Measurements from ENCODE around the gene DGKZ.
"Not testable (repeated sequence)": the region's sequence is repeated elsewhere in the genome, so short reads cannot be mapped to it uniquely, and the experiment has no call there.

The DGKZ gene

DNA sequence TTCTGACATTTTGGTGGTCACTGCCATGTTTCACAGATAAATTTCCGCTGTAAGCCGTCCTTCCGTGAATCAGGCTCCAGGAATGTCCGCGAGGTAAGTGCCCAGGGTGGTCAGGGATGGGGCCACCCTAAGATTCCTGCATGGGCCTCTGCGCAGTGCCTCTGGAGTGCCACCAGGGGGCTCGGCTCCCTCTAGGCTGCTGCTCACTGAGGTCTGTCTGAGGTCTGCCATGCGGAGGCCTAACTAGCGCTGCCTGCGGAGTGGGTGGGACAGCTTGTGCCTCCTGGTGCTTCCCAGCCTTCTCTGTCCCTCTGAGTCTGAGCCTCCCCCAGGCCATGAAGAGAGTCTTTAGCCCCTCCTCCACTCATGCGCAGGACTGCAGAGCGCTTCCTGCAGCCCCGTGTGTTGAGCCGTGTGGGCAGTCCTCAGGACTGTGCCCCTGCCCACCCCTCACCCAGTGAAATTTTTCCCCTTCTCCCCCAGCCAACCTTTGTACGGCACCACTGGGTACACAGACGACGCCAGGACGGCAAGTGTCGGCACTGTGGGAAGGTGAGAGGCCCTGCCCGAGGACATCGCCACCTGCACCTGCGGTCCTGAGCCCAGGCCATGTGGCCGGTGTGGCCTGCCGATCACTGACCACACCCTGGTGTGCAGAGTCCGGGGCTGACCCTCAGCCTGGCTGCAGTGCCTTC lies 22.3 kb downstream of the DGKZ start:
- DNase-seq, result peak; percentile 70

DNA sequence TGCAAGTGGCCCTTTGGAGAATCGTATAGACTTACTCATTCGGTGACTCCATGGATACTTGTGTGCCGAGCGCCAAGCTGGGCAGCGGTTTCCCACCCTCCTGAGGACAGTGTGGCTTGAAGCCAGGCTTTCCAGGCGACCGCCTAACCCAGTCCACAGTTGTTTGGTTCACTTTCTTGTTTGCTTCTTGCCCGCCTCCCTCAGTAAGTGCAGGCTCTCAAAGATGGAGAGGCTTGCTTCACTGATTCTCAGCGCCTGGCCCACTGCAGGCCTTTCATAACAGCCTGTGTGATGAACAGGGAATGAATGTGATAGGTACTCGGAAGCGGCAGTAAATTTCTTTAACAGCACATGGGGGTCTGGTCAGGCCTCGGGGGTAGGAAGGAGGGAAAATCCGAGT lies 23.0 kb downstream of the DGKZ start:
- no peak for DNase-seq

DNA sequence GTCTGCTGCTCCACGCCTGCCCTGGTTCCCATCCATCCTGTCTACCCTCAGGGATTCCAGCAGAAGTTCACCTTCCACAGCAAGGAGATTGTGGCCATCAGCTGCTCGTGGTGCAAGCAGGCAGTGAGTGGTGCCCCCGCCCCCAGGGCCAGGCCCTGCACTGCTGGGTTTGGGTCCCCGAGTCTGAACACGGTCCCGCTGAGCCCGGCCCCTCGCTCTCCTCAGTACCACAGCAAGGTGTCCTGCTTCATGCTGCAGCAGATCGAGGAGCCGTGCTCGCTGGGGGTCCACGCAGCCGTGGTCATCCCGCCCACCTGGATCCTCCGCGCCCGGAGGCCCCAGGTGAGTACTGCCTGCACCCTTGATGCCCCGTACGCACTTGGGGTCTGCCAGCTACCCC lies 24.0 kb downstream of the DGKZ start:
- not testable (repeated sequence) for DNase-seq

DNA sequence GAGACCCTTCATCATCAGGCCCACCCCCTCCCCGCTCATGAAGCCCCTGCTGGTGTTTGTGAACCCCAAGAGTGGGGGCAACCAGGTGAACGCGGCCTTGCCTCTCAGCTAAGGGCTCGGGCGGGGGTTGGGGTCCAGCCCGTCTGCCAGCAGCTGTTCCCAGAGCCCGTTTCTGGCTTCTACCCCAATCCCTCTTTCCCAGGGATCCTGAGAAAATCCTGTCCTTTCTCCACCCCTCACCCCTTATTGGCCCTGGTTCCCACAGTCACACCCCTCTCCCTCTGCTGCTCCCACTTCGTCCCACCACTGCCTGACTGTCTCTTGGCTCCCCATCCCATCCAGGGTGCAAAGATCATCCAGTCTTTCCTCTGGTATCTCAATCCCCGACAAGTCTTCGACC lies 24.8 kb downstream of the DGKZ start:
- DNase-seq, result no peak

DNA sequence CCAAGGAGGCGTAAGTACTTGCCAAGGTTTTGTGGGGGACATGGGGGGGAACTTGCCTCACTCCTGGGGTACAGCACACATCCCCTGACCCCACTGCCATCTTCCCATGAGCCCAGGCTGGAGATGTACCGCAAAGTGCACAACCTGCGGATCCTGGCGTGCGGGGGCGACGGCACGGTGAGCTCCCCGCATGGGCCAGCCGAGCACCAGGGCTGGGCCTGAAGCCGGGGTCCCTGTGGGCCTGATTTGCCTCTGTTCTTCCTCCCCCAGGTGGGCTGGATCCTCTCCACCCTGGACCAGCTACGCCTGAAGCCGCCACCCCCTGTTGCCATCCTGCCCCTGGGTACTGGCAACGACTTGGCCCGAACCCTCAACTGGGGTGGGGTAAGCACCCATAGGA lies 25.2 kb downstream of the DGKZ start:
- DNase-seq, result not testable (repeated sequence)

DNA sequence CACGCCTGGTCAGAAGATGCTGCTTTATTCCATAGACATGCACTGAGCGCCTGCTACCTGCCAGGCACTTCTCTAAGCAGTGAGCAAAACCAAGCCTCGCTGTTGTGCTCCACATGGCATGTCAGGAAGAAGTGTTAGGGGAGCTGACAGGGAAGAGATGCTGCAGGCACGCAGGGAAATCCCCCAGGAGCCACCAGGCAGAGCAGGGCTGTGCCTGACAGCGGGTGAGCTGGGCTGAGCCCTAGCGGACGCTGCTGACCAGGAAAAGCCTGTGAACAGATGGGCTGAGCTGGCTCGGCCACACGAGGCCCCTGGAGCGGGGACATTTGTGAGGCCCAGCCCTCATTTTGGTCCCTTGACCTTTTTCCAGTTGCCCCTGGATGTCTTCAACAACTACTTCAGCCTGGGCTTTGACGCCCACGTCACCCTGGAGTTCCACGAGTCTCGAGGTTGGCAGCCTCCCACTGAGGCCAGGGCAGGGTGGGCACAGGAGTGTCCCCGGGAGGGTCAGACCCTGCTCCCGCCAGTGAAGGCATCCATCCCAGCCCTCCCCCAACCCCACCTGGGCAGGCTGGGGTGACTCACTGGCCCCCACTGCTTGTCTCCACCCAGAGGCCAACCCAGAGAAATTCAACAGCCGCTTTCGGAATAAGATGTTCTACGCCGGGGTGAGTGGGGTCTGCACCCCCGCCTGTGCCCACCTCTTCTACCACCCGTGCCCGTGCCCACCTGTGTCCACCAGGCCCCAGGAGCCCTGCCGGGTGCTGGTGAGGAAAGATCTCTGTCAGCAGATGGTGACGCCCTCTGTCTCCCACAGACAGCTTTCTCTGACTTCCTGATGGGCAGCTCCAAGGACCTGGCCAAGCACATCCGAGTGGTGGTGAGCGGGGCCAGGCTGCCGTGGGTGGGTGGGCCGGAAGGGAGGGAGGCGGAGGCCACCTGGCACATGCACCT lies 26.8 kb downstream of the DGKZ start:
- DNase-seq, result no peak

DNA sequence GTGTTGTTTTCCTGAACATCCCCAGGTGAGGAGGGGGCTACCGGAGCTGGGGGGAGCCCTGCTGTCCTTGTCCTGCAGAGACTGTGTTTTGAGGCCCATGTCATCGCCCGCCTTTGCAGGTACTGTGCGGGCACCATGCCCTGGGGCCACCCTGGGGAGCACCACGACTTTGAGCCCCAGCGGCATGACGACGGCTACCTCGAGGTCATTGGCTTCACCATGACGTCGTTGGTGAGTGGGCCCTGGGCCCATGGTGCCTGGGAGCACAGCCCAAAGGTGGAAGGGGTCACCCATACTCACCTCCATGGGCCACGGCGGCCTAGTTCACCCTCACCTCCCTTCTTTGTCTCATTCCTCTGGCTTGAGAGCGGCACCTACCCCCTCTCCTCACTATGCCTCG lies 27.6 kb downstream of the DGKZ start:
- no peak for DNase-seq

DNA sequence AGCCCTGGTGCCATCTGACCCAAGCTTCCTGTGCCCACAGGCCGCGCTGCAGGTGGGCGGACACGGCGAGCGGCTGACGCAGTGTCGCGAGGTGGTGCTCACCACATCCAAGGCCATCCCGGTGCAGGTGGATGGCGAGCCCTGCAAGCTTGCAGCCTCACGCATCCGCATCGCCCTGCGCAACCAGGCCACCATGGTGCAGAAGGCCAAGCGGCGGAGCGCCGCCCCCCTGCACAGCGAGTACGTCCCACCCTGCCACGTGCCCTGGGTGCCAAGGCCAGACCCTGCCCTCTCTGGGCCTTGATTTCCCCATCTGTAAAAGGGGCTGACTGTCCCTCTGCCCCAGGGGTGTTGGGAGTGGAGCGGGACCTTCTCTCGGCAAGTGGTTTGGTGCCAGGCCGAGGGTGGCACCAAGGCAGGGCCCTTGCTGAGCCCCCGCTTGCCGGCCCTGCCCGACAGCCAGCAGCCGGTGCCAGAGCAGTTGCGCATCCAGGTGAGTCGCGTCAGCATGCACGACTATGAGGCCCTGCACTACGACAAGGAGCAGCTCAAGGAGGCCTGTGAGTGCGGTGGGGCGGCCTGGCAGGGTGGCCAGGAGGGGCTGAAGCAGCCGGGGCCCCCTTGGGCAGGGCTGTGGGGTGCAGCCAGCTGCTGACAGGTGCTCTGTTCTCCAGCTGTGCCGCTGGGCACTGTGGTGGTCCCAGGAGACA lies 28.3 kb downstream of the DGKZ start:
- DNase-seq, result no peak

DNA sequence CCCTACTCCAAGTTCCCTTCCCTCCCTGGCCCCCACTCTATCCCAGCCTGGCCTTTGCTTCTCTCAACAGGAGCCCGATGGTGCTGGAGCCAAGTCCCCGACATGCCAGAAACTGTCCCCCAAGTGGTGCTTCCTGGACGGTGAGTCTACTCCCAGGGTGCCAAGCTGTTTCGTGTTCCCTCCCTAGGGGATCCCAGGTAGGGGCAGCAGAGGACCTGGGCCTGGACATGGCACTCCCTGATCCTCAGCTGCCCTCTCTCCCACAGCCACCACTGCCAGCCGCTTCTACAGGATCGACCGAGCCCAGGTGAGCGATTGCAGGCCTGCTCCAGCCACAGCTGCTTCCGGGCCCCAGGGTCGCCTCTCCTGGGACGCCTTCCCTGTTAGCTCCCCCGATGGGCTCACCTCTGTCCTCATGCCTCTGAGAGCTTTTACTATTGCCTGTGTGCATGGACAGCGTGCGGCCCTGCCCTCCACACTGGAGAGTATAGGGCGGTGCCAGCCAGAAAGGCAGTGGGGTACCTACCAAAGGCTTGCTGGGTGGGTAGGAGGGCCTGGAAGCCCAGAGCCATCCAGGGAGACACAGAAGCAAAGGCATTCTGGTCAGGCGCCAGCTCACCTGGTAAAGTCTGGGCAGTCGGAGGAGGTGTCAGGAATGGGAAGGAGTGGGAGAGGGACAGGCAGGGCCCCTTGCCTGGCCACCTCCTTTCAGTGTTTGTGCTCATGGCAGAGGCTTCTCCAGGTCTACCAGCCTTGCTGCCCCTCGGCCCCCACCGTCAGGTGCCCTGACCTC lies 29.2 kb downstream of the DGKZ start:
- DNase-seq, result no peak

DNA sequence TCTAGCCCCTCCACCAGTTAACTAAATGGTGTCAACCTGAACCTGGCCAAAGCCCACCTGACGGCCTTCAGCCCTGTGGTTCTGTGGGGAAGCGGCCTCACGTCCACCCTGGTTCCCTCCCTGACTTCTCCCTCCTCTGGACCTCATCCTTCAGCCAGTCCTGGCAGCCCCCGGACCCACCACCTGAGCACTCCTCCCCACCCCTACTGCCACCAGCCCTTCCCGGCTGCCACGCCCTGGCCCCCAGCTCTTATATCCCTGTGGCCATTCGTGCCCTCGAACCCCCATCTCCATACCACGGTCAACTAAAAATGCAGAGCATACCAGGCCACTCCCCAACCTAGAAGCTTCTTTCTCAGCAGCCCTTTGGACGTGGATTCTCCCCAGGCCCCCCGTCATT lies 30.0 kb downstream of the DGKZ start:
- DNase-seq, result no peak

DNA sequence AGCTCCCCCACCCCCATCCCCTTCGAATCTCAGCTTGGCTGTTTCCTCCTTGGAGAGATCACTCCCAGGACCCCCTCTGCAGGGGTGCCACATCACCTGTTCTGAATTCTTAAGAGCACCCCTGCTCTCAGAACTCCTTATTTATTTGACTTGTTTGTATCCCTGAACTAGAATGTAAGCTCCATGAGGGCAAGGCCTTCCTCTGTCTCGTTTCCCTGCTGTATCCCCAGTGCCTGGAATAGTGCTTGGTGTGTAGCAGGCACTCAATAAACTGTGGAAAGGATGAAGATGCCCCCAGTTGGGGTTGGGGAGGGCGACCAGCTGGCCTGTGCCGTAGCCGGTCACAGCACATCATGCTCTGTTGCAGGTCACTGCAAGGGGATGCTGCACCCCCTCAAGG lies 30.6 kb downstream of the DGKZ start:
- DNase-seq, result no peak

DNA sequence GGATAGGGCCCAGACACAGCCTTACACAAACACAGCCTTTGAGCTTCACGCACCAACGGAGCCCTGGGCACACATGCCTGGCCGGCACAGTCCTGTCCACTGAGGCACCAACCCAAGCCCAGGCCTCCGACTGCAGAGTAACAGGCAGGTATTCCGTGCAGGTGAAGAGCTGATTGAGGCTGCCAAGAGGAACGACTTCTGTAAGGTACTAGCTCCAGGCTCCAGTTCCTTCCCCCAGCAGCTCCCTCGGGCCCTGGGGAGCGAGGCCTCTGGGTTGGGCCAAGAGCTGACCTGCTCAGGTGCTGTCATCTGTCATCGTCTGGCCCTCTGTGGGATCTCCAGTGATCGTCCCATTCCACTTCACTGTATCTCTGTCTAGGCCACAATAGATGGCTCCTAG lies 31.0 kb downstream of the DGKZ start:
- DNase-seq, result no peak

DNA sequence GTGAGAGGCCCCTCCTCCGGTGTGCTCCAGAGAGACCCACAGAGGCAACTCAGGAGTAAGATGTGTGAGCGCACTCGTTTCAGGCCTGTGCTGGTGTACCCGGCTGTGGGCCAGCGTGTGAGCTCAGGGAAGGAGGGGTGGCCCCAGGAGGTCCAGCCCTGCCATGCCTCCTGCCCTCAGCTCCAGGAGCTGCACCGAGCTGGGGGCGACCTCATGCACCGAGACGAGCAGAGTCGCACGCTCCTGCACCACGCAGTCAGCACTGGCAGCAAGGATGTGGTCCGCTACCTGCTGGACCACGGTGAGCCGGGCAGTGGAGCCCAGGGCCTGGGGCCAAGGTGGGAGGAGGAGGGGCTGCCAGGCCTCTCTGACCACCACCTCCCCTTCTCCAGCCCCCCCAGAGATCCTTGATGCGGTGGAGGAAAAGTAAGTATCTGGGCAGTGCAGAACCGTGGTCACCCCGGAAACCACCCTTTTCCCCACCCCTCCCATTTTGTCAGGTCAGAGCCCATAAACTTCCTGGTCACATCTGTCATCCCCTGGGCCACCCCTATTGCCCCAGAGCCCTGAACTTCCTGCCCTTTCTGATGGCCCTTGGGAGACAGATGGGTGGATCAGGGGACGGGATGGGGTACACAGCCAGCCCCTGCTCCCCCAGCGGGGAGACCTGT lies 31.7 kb downstream of the DGKZ start:
- DNase-seq, result no peak

DNA sequence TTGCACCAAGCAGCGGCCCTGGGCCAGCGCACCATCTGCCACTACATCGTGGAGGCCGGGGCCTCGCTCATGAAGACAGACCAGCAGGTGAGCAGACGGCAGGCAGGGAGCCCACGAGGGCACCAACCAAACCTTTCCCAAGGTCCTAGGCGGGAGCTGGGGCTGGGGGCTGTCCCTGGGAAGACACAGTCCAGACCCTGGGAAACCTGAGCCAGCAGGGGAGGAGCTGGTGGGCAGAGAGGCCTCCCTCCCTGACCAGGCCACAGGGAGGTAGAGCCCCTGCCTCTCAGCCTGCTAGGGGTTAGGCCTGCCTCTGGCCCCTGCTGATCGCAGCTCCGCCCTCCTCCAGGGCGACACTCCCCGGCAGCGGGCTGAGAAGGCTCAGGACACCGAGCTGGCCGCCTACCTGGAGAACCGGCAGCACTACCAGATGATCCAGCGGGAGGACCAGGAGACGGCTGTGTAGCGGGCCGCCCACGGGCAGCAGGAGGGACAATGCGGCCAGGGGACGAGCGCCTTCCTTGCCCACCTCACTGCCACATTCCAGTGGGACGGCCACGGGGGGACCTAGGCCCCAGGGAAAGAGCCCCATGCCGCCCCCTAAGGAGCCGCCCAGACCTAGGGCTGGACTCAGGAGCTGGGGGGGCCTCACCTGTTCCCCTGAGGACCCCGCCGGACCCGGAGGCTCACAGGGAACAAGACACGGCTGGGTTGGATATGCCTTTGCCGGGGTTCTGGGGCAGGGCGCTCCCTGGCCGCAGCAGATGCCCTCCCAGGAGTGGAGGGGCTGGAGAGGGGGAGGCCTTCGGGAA lies 32.4 kb downstream of the DGKZ start:
- not testable (repeated sequence) for DNase-seq

DNA sequence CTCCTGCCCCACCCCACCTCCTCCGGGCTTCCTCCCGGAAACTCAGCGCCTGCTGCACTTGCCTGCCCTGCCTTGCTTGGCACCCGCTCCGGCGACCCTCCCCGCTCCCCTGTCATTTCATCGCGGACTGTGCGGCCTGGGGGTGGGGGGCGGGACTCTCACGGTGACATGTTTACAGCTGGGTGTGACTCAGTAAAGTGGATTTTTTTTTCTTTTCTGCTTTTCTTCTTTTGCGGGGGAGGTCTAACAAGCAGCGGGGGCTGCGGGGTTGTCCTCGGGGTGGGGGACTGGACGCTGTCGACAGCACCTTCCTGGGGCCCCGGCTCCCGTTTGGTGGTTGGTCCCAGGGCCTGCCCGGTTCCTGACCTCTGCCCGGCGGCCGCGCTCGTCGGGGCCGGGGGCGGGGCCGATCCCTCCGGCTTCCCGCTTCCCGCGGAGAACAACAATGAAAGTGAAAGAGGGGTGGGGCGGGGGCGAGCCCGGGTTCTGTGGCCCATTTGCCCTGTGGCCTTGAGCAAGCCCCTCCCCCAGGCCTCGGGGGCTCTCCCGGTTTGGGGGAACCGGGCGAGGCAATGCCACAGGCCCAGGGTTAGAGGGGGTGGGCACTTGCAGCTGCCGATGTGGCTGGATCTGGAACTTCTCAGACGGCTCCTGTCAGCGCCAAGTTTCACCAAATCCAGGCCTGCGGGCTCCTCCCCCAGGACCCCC lies 33.2 kb downstream of the DGKZ start:
- peak; percentile 58 for DNase-seq

DNA sequence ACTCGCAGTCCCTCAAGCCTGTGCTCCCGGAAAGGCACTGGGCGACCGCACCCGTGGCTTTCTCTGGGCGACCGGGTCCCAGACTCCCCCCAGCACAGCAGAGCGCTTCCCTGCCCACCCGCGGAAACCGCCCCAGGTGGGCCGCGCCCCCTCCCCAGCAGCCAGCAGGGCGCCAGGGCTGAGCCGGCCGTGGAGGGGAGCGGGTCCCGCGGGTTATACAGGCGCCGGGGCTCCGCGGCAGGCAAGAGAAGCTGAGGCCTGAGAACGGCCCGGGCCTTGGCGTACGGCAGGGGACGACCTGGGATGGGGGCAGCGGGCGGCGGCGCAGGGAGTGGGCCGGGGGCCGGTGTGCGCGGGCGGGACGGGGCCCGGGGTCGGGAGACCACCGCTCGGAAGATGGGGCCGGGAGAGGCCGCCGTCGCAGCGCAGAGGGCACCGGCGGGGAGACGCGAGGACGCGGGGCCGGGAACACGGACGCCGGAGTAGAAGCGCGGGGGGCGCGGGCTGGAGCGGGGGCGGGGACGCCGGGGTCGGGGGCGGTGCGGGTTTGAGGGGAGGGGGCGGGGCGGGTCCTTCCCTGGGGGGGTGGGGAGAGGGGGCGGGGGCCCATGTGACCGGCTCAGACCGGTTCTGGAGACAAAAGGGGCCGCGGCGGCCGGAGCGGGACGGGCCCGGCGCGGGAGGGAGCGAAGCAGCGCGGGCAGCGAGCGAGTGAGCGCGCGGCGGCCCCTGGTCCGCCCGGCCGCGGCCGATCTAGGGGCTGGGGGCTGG lies 34.0 kb downstream of the DGKZ start, which contains the start of gene MDK:
MDK (plus strand) TSS at position 622 of the 771 bp plus-strand sequence. CDS start 389 bp downstream, outside the sequence.
- no peak for DNase-seq

DNA sequence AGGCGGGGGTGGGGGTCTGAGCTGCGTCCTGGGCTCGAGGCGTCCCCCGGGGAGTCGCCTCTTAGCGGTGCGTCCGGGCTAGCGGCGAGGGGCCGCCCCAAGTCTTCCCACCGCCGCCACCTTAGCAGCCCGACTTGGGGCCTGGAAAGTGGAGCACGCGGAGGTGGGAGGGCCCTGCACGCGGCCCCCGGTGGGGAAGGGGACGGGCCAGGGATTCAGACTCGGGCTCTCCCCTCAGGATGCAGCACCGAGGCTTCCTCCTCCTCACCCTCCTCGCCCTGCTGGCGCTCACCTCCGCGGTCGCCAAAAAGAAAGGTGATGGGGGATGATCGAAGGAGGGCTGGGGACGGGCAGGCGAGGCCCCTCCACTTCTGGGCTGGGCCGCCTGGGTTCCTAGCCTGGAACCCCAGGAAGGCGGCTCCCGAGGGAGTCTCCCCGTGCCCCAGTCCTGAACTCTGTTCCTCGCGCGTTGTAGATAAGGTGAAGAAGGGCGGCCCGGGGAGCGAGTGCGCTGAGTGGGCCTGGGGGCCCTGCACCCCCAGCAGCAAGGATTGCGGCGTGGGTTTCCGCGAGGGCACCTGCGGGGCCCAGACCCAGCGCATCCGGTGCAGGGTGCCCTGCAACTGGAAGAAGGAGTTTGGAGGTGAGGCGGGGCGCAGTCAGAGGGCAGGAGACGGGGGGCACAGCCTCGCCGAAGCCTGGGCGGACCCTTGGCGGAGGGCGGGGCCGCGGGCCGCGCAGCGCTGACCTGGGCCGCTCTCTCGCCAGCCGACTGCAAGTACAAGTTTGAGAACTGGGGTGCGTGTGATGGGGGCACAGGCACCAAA lies 34.8 kb downstream of the DGKZ start:
- DNase-seq, result no peak

DNA sequence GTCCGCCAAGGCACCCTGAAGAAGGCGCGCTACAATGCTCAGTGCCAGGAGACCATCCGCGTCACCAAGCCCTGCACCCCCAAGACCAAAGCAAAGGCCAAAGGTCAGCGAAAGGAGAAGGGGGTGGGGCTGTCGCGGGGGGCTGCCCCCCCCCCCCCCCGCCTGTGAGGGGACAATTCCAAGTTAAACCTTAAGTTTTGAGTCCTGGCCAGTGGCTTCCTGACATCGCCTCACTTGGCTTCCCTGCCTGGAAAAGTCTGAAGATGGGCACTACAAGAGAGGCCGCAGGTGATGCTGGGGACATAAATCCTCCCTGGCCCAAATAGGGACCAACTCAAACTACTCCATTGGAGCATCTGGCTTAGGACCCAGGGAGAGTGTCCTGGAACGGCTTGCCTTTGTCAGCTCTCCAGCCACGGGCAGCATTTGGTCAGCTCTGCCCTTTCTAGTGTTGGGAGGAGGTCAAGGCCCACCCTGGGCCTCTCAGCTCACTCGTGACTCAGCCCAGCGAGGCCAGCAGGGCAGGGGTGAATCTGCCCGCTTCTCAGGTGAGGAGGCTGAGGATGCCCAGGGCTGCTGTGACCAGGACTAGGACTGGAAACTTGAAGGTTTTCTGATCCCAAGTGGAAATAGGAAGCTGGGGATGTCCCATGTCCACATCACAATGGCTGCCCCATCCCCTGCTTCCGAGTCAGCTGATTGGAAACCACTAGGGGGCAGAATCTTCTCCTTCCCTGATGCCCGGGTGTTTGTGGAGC lies 35.6 kb downstream of the DGKZ start:
- no peak for DNase-seq
